ENCODE results near the gene GALNT3.

DNA sequence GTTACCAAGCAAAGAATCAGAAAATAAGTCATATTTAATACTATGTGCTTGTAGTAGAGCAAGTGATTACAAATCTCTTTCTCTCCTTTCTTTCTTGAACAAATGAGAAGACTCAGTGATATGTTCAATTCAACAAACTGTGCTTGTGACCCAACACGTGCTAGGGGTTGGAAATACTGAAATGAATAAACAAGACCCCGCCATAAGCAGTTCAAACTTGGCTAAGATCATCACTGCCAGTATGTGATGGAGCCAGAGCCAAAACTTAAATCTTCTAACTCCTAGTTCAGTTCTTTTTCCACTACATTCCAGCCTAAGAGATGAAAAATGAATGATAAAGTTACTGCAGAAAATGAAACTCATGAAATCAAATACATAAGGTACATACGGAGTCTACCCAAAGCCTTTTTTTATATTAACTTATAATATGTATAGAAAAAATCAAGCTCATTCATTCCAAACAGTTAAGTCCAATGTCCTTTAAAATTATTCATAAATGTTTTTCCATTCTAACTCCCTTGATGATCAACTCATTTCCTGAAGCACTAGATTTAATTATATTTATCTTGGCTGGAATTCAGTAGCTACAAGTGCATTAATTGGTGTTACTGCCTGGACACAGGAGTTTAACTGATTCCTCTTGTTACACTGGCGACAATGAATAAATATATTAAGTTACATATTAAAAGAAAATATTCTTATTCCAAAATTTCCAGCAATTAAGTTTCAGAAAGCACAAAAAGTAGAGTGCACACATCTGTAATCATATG lies 36.0 kb downstream of the GALNT3 start:
- TF ChIP-seq, protein P1, sequence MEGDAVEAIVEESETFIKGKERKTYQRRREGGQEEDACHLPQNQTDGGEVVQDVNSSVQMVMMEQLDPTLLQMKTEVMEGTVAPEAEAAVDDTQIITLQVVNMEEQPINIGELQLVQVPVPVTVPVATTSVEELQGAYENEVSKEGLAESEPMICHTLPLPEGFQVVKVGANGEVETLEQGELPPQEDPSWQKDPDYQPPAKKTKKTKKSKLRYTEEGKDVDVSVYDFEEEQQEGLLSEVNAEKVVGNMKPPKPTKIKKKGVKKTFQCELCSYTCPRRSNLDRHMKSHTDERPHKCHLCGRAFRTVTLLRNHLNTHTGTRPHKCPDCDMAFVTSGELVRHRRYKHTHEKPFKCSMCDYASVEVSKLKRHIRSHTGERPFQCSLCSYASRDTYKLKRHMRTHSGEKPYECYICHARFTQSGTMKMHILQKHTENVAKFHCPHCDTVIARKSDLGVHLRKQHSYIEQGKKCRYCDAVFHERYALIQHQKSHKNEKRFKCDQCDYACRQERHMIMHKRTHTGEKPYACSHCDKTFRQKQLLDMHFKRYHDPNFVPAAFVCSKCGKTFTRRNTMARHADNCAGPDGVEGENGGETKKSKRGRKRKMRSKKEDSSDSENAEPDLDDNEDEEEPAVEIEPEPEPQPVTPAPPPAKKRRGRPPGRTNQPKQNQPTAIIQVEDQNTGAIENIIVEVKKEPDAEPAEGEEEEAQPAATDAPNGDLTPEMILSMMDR (IDR thresholded peaks at IDR 0.05) = no peak
- no peak for TF ChIP-seq ZFX (IDR thresholded peaks at IDR 0.05; ENCODE audit: borderline replicate concordance)

Data from 22Rv1 (cell line).